Ishikawa (cell line): ENCODE results near the gene SAMD1.

Experiments
- CEBPB ChIP-seq: IDR thresholded peaks from 2 replicates; pipeline ENCODE4 v1.6.1; 2012
- FOXM1 ChIP-seq: IDR thresholded peaks from 2 replicates; pipeline ENCODE4 v1.6.1; 2012; ENCODE audit warnings: low read depth, borderline replicate concordance
- RAD21 ChIP-seq: IDR thresholded peaks from 2 replicates; pipeline ENCODE4 v1.6.1; 2012; ENCODE audit warnings: low read depth
- REST ChIP-seq: IDR thresholded peaks from 2 replicates; pipeline ENCODE4 v1.6.1; 2012; ENCODE audit warnings: low read depth, mild to moderate bottlenecking
- TAF1 ChIP-seq: IDR thresholded peaks from 2 replicates; pipeline ENCODE4 v1.6.1; 2012; ENCODE audit warnings: low read depth, mild to moderate bottlenecking

- no peak for TF ChIP-seq REST
- TF ChIP-seq TAF1: no peak
- TF ChIP-seq FOXM1: no peak
- no peak for TF ChIP-seq CEBPB
- no peak for TF ChIP-seq RAD21
Measured at GRCh38 chr19:14054099-14054498, 36.5 kb downstream of the SAMD1 start.
